Embryonic facial prominence (tissue), 1 donor: ENCODE results near the gene CFAP210.
"Not testable (repeated sequence)": the region's sequence is repeated elsewhere in the genome, so short reads cannot be mapped to it uniquely, and the experiment has no call there.

Experiments used
- DNase-seq: peaks from one replicate; pipeline ENCODE4 v3.0.0-alpha.2; 2016; ENCODE audit errors: extremely low spot score

The CFAP210 gene

GRCh38 chr2:169620509-169620908 lies 73.7 kb downstream of the CFAP210 start:
- DNase-seq = no peak

GRCh38 chr2:169619946-169620345 lies 74.3 kb downstream of the CFAP210 start:
- no peak for DNase-seq

GRCh38 chr2:169615982-169616381 lies 78.2 kb downstream of the CFAP210 start:
- not testable (repeated sequence) for DNase-seq

GRCh38 chr2:169613876-169614275 lies 80.3 kb downstream of the CFAP210 start:
- no peak for DNase-seq

GRCh38 chr2:169609264-169609663 lies 84.9 kb downstream of the CFAP210 start:
- no peak for DNase-seq

GRCh38 chr2:169599568-169599967 lies 94.6 kb downstream of the CFAP210 start:
- DNase-seq = no peak

GRCh38 chr2:169598982-169599381 lies 95.2 kb downstream of the CFAP210 start:
- DNase-seq = no peak

- not testable (repeated sequence) for DNase-seq
These were observed 97.7 kb downstream of the CFAP210 start for GRCh38 chr2:169596546-169596945.
